Astrocyte of the cerebellum (primary cell): ENCODE measurements around the gene BDH2.

Experiments
- DNase-seq: peaks from one replicate; pipeline ENCODE4 v3.0.0-alpha.2; 2011; ENCODE audit warnings: low read depth
- H3K4me3 ChIP-seq: 2 replicates; pipeline ENCODE4 v1.5.1; 2011; ENCODE audit warnings: mild to moderate bottlenecking, low read depth, low read length, moderate library complexity
- in situ Hi-C: cut with HindIII; loops from 2 replicates; pipeline ENCODE4 v1.10.0; 2017; ENCODE audit warnings: low sequenced_read_pairs
- TF ChIP-seq, protein P1 (sequence below): IDR thresholded peaks from 2 replicates; pipeline ENCODE4 v1.5.1; 2012; ENCODE audit warnings: low read length, low read depth, moderate library complexity, mild to moderate bottlenecking; ENCODE audit errors: missing control alignments

BDH2 gene

DNA sequence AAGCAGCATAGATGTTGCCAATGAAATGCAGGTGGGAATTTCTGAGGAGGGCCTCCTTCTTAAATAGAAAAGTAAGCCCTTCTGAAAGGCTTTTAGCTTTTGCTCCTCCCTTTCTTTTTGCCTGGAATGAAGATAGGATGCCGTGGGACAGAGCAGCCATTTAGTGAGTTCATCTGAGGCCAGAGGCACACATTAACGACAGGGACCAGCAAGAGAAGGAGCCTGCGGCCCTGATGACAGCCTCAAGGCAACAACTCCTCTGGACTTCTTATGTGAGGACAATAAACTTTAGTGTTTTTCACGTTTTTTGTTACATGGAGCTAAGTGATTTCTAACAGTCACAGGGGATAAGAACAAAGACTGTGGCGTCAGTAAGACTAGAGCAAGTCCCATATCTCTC, 1.1 kb upstream of the BDH2 start:
- TF ChIP-seq, protein P1, sequence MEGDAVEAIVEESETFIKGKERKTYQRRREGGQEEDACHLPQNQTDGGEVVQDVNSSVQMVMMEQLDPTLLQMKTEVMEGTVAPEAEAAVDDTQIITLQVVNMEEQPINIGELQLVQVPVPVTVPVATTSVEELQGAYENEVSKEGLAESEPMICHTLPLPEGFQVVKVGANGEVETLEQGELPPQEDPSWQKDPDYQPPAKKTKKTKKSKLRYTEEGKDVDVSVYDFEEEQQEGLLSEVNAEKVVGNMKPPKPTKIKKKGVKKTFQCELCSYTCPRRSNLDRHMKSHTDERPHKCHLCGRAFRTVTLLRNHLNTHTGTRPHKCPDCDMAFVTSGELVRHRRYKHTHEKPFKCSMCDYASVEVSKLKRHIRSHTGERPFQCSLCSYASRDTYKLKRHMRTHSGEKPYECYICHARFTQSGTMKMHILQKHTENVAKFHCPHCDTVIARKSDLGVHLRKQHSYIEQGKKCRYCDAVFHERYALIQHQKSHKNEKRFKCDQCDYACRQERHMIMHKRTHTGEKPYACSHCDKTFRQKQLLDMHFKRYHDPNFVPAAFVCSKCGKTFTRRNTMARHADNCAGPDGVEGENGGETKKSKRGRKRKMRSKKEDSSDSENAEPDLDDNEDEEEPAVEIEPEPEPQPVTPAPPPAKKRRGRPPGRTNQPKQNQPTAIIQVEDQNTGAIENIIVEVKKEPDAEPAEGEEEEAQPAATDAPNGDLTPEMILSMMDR, result no peak
- DNase-seq, result no peak
- in situ Hi-C loops, result no loop called here
- no peak overlapping the region for H3K4me3 ChIP-seq

DNA sequence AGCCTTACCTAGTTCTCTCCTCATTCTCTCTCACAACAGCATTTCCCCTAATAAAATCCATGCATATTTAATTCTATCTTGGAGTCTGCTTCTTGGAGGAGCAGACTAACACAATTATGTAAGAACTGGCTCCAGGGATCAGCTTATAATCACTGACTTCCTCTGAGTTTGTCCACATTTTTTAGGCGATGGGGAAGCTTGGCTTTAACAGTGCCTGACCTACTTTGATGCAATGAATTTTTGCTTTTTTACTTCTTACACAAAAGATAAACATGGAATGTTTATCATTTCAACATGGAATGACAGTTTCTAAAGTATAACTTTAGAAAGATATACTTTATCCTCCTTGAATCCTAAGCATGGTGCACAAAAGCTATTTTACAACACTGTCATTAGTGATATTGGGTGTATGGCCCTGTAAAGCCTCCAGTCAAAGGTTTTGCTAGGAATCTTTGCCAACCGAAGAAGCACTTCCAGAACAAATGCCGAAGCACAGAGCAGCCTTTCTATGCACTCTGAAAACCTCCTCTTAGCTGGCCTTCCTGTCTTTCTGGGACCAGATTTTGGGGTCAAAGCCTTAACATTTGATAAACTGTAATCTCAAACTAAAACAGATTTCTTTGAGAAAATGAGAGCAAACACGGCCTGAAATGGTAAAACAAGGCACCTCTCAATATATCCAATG, 736 bp downstream of the BDH2 start:
- in situ Hi-C loops, result no loop called here
- DNase-seq, result no peak
- TF ChIP-seq, protein P1, result no peak
- H3K4me3 ChIP-seq, result peak overlapping the region; percentile 44

DNA sequence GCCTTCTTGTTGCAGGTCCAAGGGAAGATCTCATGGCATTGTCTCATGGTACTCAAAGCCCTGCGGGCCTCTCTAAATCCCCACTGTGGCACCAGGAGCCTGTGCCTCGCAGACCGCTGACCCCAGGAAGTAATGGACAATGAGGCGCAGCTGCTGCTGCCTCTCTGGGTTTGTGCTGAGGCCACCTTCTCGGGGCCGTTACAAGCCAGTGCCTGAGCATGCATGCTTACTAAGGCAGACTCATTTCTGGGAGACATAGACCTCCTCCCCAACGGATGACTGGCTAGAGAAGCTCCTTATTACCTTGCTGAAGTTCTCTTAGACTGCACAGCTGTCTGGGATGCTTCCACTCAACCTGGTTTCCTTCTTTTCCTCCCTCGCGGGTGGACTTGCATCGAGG, 1.3 kb downstream of the BDH2 start:
- in situ Hi-C loops, result no loop called here
- peak overlapping the region; percentile 44 for H3K4me3 ChIP-seq
- TF ChIP-seq, protein P1, result no peak
- no peak for DNase-seq

DNA sequence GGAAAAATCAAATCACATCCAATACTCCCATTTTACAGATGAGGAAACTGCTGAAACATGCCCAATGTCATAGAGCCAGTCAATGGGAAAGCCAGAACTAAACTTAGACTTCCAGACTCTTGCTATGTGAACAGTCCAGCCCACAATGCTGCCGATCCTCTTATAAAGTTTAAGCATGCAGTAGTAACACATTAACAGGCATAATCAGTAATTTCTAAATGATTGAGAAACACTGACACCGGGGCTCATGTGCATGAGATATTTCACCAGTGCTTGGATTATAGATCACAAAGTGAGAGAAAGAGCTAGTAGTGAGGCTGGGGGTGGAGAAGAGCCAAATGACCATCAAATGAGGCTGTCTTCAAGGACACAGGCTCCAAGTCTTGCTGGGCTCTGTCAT, 2.5 kb downstream of the BDH2 start:
- in situ Hi-C loops, result no loop called here
- TF ChIP-seq, protein P1, result no peak
- H3K4me3 ChIP-seq, result no peak overlapping the region
- DNase-seq, result no peak

DNA sequence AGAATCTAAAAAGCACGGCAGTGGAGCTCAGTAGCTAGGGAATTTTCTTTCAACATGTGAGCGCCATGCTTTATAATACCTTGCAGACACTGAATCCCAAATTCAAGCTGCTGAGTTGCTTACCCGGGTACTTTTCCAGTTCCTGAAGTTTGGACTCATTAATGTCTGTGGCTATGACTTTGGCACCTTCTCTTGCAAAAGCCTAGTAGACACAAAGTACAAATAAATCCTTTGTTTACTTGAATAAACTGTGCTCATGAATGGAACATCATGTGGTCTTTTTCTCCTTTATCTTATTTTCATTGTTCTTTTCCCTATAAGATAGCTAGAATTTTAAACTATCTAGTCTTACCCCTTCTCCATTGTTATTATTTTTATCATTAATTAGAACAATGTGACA, 4.6 kb downstream of the BDH2 start:
- in situ Hi-C loops, result no loop called here
- TF ChIP-seq, protein P1, result no peak
- no peak for DNase-seq
- no peak overlapping the region for H3K4me3 ChIP-seq

DNA sequence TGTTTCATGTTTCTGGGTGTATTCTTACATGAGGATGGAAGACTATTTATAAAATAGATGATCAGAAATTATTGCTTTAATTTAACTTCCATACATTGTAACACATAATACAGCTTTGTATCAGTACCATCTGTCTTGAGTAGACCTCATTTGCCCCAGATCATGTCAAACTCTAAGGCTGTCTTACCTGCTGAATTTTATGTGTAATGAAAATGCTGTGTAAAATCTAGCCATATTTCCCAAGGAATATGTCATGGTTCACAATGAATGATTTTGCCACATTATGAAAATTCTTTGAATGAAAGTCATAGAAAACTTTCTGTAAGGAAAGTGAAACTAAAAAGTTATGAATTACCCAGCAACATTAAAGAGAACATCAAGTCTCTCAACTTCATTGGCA, 7.4 kb downstream of the BDH2 start:
- no peak for DNase-seq
- in situ Hi-C loops, result loop anchor here (5.0 kb wide), 2 partner anchors 50 to 470 kb away; no protein-coding TSS in a partner anchor
- no peak overlapping the region for H3K4me3 ChIP-seq
- TF ChIP-seq, protein P1, result no peak
